ENCODE results near the gene FGF6.
"Not testable (repeated sequence)": the region's sequence is repeated elsewhere in the genome, so short reads cannot be mapped to it uniquely, and the experiment has no call there.

The FGF6 gene, protein sequence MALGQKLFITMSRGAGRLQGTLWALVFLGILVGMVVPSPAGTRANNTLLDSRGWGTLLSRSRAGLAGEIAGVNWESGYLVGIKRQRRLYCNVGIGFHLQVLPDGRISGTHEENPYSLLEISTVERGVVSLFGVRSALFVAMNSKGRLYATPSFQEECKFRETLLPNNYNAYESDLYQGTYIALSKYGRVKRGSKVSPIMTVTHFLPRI

DNA sequence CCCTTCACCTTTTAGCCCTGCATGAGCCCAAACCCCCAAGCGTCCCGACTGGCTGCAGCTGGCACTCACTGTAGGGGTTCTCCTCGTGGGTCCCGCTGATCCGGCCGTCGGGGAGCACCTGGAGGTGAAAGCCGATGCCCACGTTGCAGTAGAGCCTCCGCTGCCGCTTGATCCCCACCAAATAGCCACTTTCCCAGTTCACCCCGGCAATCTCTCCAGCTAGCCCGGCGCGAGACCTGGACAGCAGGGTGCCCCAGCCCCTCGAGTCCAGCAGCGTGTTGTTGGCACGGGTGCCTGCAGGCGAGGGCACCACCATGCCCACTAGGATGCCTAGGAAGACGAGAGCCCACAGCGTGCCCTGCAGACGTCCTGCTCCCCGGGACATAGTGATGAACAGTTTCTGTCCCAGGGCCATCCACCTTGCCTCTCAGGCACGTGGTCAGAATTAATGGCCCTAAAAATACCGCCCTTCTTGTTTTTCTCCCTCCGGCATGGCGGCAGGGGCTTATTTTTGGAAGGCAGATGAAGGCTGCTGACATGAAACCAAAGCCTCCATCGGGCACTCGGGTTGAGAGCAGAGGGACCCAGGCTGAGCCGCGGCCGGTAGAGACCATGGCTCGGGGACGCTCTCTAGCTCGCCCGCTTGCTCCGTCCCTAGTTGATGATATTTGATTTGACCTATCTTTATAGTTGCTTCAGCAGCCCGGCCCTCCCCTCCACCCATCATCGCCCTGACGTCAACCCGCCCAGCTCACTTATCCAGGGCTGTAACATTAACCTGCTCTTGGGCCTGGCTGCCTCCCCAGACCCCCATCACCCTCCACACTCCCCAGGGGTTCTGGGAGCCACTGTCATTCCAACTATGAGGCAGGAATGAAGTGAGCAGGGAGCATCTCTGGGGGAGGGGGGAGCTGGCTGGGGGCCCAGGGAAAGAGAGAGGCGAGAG lies at the start of gene FGF6:
Gene FGF6, minus strand, starts transcription at position 660 of the 946 bp plus-strand sequence. Its CDS starts 245 bp downstream, at position 415.
- DNase-seq: no peak
- in situ Hi-C loops (cut with HindIII; ENCODE audit: low pct_ligation_motif_present, low pct_unique_long_range_greater_than_20kb, low sequenced_read_pairs): no loop called here

GRCh38 chr12:4490973-4491372 lies 45.4 kb upstream of the FGF6 start:
- in situ Hi-C loops (cut with HindIII; ENCODE audit: low pct_ligation_motif_present, low pct_unique_long_range_greater_than_20kb, low sequenced_read_pairs): no loop called here
- DNase-seq: no peak

GRCh38 chr12:4489556-4489955 lies 43.9 kb upstream of the FGF6 start:
- in situ Hi-C loops (cut with HindIII; ENCODE audit: low pct_ligation_motif_present, low pct_unique_long_range_greater_than_20kb, low sequenced_read_pairs): no loop called here
- no peak for DNase-seq

DNA sequence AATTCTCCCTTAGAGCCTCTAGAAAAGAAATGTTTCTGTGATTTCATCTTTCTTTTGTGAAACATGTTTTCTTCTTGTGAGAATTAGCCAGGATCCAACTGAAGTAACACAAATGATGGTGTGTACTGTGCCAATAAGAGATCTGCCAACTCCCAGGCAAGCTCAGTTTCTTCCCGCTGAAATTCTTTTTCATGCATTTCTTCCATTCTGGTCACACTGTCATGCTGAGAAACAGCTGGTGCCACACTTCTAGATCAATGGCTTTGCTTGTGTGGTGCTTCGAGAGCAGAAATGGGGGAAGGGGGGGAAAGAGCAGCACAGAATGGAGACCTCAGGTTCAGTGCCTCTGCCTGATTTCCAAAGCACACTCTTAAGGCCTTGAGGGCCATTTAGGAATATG lies 41.4 kb upstream of the FGF6 start:
- DNase-seq: no peak
- in situ Hi-C loops (cut with HindIII; ENCODE audit: low pct_ligation_motif_present, low pct_unique_long_range_greater_than_20kb, low sequenced_read_pairs): no loop called here

DNA sequence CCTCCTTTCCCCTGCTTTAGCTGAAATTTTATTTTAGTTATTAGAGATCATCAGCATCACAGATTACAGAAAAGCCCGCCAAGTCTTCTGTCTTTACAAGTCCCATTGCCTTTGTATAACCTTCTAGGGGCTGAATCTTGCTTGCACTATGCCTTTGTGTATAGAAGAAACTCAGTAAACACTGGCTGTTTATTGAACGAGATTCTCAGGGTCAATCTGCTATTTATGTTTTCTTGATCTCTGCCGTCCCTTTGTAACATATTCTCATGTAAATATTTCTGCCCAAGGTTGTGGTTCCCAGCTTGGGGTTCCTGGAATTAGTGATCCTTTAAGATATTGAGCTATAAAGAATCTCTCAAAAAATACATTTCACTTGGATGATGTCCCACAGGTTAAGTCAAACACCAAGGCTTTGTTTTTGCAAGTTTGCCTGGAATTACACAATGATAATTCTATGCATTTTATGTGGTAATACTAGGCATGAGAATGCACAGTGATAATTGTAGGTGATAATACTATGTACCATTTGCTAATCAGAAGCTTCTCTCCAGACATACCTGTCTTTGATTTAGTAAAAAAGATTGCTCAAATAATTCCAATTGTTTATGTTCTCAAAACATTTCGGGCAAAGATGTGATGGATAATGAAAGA lies 40.6 kb upstream of the FGF6 start:
- in situ Hi-C loops (cut with HindIII; ENCODE audit: low pct_ligation_motif_present, low pct_unique_long_range_greater_than_20kb, low sequenced_read_pairs): no loop called here
- no peak for DNase-seq

DNA sequence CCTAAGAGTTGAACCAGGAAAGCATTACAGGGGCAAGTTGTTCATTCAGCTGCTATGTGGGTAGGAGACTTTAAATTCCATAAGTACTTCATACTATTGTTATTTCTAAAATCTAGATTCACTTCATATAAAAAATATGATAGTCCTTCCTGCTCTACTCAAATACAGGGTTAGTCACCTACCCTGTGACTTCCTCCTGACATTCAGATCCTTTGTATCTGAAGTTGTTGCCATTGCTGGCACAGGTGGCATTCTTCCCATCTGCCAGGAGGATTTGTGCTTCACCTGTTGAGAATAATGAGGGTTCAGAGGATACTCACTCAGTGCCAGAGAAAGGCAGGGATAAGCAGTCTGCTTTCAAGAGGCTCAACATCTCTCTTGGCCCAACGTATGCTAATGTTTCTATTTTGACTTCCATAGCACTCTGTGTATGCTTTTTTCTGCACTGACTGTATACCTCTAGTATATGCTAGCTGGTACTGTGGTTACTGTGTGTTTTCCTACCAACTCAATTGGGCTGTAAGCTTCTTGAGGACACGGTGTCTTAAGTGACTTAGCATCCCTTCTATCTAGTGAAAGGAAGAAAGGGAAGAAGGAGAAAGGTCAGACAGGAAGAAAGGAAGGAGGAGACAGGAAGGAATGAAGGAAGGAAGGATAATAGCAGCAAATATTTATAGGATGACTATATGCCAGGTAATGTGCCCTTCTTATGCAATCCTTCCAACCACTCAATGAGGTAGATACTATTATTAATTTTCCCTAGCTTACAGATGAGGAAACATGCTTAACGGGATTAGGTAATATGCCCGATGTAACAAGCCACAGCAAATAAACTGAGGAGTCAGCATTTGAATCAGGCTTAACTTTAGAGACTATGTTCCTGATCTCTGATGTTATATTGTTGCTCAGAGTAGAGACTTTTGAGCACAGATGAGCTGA lies 38.5 kb upstream of the FGF6 start:
- in situ Hi-C loops (cut with HindIII; ENCODE audit: low pct_ligation_motif_present, low pct_unique_long_range_greater_than_20kb, low sequenced_read_pairs): no loop called here
- no peak for DNase-seq

- no peak for DNase-seq
- in situ Hi-C loops (cut with HindIII; ENCODE audit: low pct_ligation_motif_present, low pct_unique_long_range_greater_than_20kb, low sequenced_read_pairs): no loop called here
Measured at GRCh38 chr12:4482936-4483335, 37.3 kb upstream of the FGF6 start.

DNA sequence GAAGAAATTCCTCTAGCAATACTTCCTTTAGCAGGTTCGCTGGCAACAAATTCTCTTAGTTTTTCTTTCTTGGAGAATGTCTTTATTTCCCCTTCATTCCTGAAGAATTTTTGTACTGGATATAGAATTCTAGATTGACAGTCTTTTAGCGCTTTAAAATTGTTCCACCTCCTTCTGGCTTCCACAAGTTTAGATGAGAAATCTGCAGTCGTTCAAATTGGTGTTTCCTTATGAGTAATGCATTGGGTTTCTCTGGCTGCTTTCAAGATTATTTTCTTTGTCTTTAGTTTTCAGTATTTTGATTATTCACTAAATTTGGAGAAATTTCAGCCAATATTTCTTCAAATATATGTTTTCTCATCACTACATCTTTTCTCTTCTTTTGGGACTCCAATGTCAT lies 33.3 kb upstream of the FGF6 start:
- in situ Hi-C loops (cut with HindIII; ENCODE audit: low pct_ligation_motif_present, low pct_unique_long_range_greater_than_20kb, low sequenced_read_pairs): no loop called here
- peak; percentile 9 for DNase-seq

GRCh38 chr12:4477129-4477528 lies 31.5 kb upstream of the FGF6 start:
- no peak for DNase-seq
- in situ Hi-C loops (cut with HindIII; ENCODE audit: low pct_ligation_motif_present, low pct_unique_long_range_greater_than_20kb, low sequenced_read_pairs): no loop called here

- in situ Hi-C loops (cut with HindIII; ENCODE audit: low pct_ligation_motif_present, low pct_unique_long_range_greater_than_20kb, low sequenced_read_pairs): no loop called here
- no peak for DNase-seq
Measured at GRCh38 chr12:4472046-4472445, 26.4 kb upstream of the FGF6 start.

GRCh38 chr12:4471256-4471655 lies 25.6 kb upstream of the FGF6 start:
- in situ Hi-C loops (cut with HindIII; ENCODE audit: low pct_ligation_motif_present, low pct_unique_long_range_greater_than_20kb, low sequenced_read_pairs): no loop called here
- DNase-seq: no peak

DNA sequence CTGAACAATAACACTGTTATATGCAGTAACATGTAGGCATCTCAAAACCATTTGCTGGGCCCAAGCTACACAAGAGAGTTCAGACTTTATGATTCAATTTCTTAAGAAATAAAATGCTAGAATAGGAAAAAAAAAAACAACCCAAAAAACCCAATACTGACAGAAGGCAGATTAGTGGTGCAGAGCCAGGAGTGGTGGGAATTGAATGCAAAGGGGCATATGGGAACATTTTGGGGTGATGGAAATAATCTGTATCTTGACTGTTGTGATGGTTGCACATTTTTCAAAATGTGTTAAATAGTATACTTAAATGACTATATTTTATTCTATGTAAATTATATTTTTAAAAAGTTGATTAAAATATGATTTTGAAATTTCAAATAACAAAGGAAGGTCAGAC lies 23.4 kb upstream of the FGF6 start:
- in situ Hi-C loops (cut with HindIII; ENCODE audit: low pct_ligation_motif_present, low pct_unique_long_range_greater_than_20kb, low sequenced_read_pairs): no loop called here
- no peak for DNase-seq

GRCh38 chr12:4460761-4461160 lies 15.1 kb upstream of the FGF6 start:
- in situ Hi-C loops (cut with HindIII; ENCODE audit: low pct_ligation_motif_present, low pct_unique_long_range_greater_than_20kb, low sequenced_read_pairs): no loop called here

DNA sequence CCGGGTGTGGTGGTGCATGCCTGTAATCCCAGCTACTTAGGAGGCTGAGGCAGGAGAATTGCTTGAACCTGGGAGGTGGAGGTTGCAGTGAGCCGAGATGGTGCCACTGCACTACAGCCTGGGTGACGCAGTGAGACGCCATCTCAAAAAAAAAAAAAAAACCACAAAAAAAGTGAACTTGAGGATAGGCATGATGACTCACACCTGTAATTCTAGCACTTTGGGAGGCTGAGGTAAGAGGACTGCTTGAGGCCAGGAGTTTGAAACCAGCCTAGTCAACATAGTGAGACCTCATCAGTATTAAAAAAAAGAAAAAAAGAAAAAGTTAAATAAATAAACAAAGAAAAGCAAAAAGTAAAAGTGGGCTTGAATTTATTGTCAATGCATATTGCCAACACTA lies 10.2 kb upstream of the FGF6 start:
- in situ Hi-C loops (cut with HindIII; ENCODE audit: low pct_ligation_motif_present, low pct_unique_long_range_greater_than_20kb, low sequenced_read_pairs); DNase-seq: not testable (repeated sequence)

More at GRCh38 chr12:4460761-4461160, 15.1 kb upstream of the FGF6 start:
- DNase-seq: no peak

DNA sequence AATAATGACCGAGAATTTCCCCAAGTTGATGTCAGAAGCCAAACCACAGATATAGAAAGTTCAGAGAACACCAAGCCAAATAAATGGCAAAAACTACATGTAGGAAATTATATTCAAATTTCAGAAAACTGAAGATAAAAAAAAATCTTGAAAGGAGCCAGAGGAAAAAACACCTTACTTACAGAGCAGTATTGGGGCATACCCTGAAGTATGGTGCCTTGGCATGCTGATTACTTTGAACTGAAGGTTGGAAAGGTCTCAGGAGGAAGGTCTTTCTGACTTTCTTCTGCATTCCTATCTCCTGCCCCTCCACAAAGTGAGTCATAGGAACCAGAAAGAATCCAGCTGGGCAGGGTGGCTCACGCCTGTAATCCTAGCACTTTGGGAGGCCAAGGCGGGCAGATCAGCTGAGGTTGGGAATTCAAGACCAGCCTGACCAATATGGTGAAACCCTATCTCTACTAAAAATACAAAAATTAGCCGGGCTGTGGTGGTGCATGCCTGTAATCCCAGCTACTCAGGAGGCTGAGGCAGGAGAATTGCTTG lies 8.8 kb upstream of the FGF6 start:
- no peak for DNase-seq
- in situ Hi-C loops (cut with HindIII; ENCODE audit: low pct_ligation_motif_present, low pct_unique_long_range_greater_than_20kb, low sequenced_read_pairs): no loop called here

DNA sequence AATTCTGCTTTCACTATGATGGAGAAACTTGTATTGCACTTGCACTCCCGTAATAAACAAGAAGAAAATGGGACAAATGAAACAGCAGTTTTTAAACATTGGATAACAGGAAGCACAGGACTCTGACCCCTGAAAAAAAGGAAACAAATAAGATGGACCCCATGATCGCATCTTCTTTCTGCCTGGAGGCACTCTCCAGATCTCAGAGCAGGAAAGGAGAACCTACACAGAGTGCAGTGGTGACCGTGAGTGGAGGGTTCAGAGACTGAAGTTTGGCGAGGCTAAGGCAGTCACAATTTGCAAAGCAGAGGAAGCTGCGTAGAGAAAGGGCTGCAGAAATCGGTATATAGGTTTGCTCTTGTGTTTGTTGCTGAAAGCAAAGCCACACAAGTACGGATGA lies 6.1 kb upstream of the FGF6 start:
- DNase-seq: no peak
- in situ Hi-C loops (cut with HindIII; ENCODE audit: low pct_ligation_motif_present, low pct_unique_long_range_greater_than_20kb, low sequenced_read_pairs): no loop called here

DNA sequence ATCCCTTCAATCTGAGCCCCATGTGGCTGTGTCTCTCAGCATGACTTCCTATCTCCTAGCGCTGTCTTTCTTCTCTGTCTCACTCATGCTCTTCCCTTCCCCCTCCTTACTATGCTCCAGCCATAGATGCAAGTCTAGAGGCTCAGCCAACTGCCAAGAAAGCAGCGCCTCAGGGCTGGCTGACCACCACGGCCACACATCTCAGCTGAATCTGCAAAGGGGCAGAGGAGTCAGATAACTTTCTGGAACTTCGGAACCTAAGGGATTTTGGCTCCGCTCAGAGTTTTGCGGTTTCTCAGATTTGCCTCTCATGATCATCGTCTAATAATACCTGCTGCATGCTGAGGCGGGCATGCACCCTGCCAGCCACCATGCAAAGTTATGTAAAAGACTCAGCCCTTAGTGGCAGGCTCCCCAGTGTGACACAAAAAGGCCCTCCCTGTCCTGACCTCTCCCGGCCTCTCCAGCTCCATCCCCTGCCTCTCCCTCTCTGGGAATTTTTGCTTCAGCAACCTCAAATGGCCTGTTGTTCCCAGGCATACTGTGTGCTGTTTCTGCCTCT lies 5.0 kb upstream of the FGF6 start:
- DNase-seq: no peak
- in situ Hi-C loops (cut with HindIII; ENCODE audit: low pct_ligation_motif_present, low pct_unique_long_range_greater_than_20kb, low sequenced_read_pairs): no loop called here

DNA sequence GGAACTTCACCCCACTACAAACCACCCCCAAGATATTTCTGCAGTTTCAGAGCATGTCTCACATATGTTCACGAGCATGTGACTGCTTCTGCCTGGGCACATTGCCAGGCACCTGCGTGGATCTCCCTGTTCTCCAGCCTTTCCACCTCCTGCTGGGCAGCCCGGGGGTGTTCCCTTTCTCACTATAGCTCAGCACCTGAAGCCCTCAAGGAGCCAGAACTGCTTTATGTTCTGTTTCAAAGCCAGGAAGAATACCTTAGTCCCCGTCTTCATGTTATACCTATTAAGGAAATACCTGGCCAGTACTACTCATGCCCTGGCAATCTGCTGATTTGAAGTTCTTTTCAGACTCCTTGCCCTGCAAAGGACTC lies 4.2 kb upstream of the FGF6 start:
- DNase-seq: no peak
- in situ Hi-C loops (cut with HindIII; ENCODE audit: low pct_ligation_motif_present, low pct_unique_long_range_greater_than_20kb, low sequenced_read_pairs): no loop called here
